GM15510 (cell line): ENCODE measurements around the gene MLXIP.

Experiments
- POLR2A ChIP-seq: IDR thresholded peaks from 3 replicates; pipeline ENCODE4 v1.6.1; 2011; ENCODE audit warnings: borderline replicate concordance; ENCODE audit not compliant: insufficient read length; ENCODE audit errors: extremely low read depth

The MLXIP gene

GRCh38 chr12:122174155-122174845 is 95.7 kb downstream of the MLXIP start, which contains the start of gene IL31:
Gene IL31 (minus strand): TSS chr12:122174221. CDS start chr12:122174172, 49 bp downstream.
- no peak for TF ChIP-seq POLR2A

- no peak for TF ChIP-seq POLR2A
Observed at GRCh38 chr12:122182887-122183587, 104.5 kb downstream of the MLXIP start, which contains the start of gene LRRC43. Gene LRRC43 (plus strand): TSS chr12:122183123. CDS start chr12:122183145, 22 bp downstream.

- no peak for TF ChIP-seq POLR2A
Observed at GRCh38 chr12:122183588-122183940, 105.0 kb downstream of the MLXIP start.

- TF ChIP-seq POLR2A = no peak
Observed at GRCh38 chr12:122184517-122184916, 106.0 kb downstream of the MLXIP start.

- TF ChIP-seq POLR2A = no peak
Observed at GRCh38 chr12:122185079-122185478, 106.5 kb downstream of the MLXIP start.

GRCh38 chr12:122185494-122186082 is 107.0 kb downstream of the MLXIP start:
- TF ChIP-seq POLR2A = no peak

GRCh38 chr12:122187466-122187865 is 108.9 kb downstream of the MLXIP start:
- TF ChIP-seq POLR2A = no peak

- no peak for TF ChIP-seq POLR2A
Observed at GRCh38 chr12:122189626-122190475, 111.3 kb downstream of the MLXIP start.

- TF ChIP-seq POLR2A = no peak
Observed at GRCh38 chr12:122190842-122191668, 112.5 kb downstream of the MLXIP start.

GRCh38 chr12:122192441-122192840 is 113.9 kb downstream of the MLXIP start:
- no peak for TF ChIP-seq POLR2A

GRCh38 chr12:122194804-122195203 is 116.2 kb downstream of the MLXIP start:
- no peak for TF ChIP-seq POLR2A

- TF ChIP-seq POLR2A = no peak
Observed at GRCh38 chr12:122195405-122195804, 116.8 kb downstream of the MLXIP start.
